Rectal smooth muscle tissue (tissue), 1 donor: ENCODE measurements around the gene SYNDIG1L.
"Not testable (repeated sequence)": the region's sequence is repeated elsewhere in the genome, so short reads cannot be mapped to it uniquely, and the experiment has no call there.

Source experiments
- H3K27ac ChIP-seq: one replicate; pipeline ENCODE4 v1.7.0; 2013; ENCODE audit warnings: low read depth, low read length, inconsistent platforms
- H3K27me3 ChIP-seq: one replicate; pipeline ENCODE4 v1.7.0; 2013; ENCODE audit warnings: low read length; ENCODE audit not compliant: control insufficient read depth, insufficient read depth
- H3K36me3 ChIP-seq: one replicate; pipeline ENCODE4 v1.7.0; 2013; ENCODE audit warnings: low read length; ENCODE audit not compliant: control insufficient read depth, insufficient read depth
- H3K4me1 ChIP-seq: one replicate; pipeline ENCODE4 v1.7.0; 2013; ENCODE audit warnings: low read length; ENCODE audit not compliant: control insufficient read depth, insufficient read depth
- H3K4me3 ChIP-seq: one replicate; pipeline ENCODE4 v1.7.0; 2013; ENCODE audit warnings: low read length
- H3K9ac ChIP-seq: one replicate; pipeline ENCODE4 v1.7.0; 2013; ENCODE audit warnings: low read length

Gene SYNDIG1L

GRCh38 chr14:74456684-74457564 is 30.9 kb upstream of the SYNDIG1L start:
- no peaks in the 10 kb centered on the region for H3K36me3 ChIP-seq
- H3K4me1 ChIP-seq = no peaks in the 10 kb centered on the region
- no peak overlapping the region for H3K4me3 ChIP-seq
- no peak overlapping the region for H3K27ac ChIP-seq
- H3K9ac ChIP-seq = no peak overlapping the region
- H3K27me3 ChIP-seq = no peaks in the 10 kb centered on the region

GRCh38 chr14:74454397-74454796 is 28.4 kb upstream of the SYNDIG1L start:
- not testable (repeated sequence) for H3K4me3 ChIP-seq, H3K27me3 ChIP-seq, H3K36me3 ChIP-seq, H3K9ac ChIP-seq, H3K27ac ChIP-seq, H3K4me1 ChIP-seq

DNA sequence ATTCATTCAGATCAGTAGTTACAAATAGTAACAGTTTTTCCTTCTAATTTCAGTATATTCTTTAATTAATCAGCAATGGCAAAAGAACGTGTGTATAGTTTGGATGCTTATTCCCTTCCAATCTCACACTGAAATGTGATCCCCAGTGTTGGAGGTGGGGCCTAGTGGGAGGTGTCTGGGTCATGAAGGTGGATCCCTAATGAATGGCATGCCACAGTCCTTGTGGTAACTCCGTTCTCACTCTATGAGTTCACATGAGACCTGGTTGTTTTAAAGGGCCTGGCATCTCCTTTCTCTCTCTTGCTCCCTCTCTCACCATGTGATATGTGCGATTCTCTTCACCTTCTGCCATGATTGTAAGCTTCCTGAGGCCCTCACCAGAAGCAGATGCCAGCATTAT is 18.9 kb upstream of the SYNDIG1L start:
- no peaks in the 10 kb centered on the region for H3K27me3 ChIP-seq
- no peak overlapping the region for H3K27ac ChIP-seq
- no peaks in the 10 kb centered on the region for H3K4me1 ChIP-seq
- no peak overlapping the region for H3K4me3 ChIP-seq
- no peak overlapping the region for H3K9ac ChIP-seq
- H3K36me3 ChIP-seq = no peaks in the 10 kb centered on the region

DNA sequence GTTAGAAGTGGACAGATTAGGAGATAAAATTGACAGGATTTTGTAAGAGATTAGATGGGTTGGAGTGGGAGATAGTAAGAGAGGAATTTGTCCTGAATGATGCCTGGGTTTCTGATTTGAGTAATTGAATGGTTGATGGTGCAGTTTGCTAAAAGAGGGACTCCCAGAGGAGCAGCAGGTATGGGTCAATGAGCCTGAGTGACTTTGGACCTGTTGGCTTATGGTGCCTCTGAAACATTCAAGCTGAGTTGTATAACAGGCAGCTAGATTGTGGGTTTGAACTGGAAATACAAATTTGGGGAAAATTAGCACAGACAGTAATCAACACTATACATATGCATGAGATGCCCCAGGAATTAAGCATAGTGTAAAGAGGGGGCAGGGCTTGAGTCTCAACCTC is 16.7 kb upstream of the SYNDIG1L start:
- Histone ChIP-seq H3K27ac (no peak overlapping the region), H3K27me3 (no peaks in the 10 kb centered on the region)

DNA sequence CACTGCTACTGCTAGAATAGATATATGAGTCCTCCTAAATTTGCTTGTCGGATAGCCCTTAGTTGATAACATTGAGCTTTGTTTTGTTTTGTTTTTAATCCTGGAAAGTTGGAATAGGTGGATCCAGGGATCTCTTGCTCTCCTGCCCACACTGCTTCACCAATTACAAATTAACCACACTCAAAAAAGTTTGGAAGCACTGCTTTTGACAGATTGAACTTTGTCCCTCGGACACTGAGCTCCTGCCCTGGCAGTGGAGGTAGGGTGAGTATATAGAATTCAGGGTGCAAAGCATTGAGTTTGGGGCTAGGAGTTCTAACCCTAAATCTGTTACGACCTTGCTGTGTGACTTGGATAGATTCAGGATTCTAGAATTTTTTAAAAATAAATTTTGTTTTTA is 15.1 kb upstream of the SYNDIG1L start:
- H3K27ac ChIP-seq = no peak overlapping the region
- H3K4me1 ChIP-seq = no peaks in the 10 kb centered on the region
- no peak overlapping the region for H3K9ac ChIP-seq
- H3K4me3 ChIP-seq = no peak overlapping the region
- no peaks in the 10 kb centered on the region for H3K27me3 ChIP-seq
- H3K36me3 ChIP-seq = no peaks in the 10 kb centered on the region

More for the DNA sequence above, 16.7 kb upstream of the SYNDIG1L start:
- Histone ChIP-seq H3K4me3 (no peak overlapping the region), H3K4me1 (no peaks in the 10 kb centered on the region), H3K9ac (no peak overlapping the region), H3K36me3 (no peaks in the 10 kb centered on the region)

- no peaks in the 10 kb centered on the region for H3K36me3 ChIP-seq
Measured at GRCh38 chr14:74438351-74438915, 12.4 kb upstream of the SYNDIG1L start.

GRCh38 chr14:74437496-74438053 is 11.6 kb upstream of the SYNDIG1L start:
- Histone ChIP-seq H3K4me3 (no peak overlapping the region), H3K36me3 (no peaks in the 10 kb centered on the region), H3K4me1 (no peaks in the 10 kb centered on the region), H3K27ac (no peak overlapping the region), H3K9ac (no peak overlapping the region), H3K27me3 (no peaks in the 10 kb centered on the region)

More at GRCh38 chr14:74438351-74438915, 12.4 kb upstream of the SYNDIG1L start:
- Histone ChIP-seq H3K27me3 (no peaks in the 10 kb centered on the region), H3K4me3 (no peak overlapping the region), H3K4me1 (no peaks in the 10 kb centered on the region), H3K27ac (no peak overlapping the region), H3K9ac (no peak overlapping the region)

GRCh38 chr14:74434294-74434693 is 8.3 kb upstream of the SYNDIG1L start:
- Histone ChIP-seq H3K4me3 (no peak overlapping the region), H3K27me3 (no peaks in the 10 kb centered on the region), H3K9ac (no peak overlapping the region), H3K36me3 (no peaks in the 10 kb centered on the region), H3K27ac (no peak overlapping the region), H3K4me1 (no peaks in the 10 kb centered on the region)

- H3K4me1 ChIP-seq = no peaks in the 10 kb centered on the region
- no peak overlapping the region for H3K27ac ChIP-seq
- no peaks in the 10 kb centered on the region for H3K36me3 ChIP-seq
- H3K4me3 ChIP-seq = no peak overlapping the region
- peaks cover 3% of the 10 kb centered on the region for H3K27me3 ChIP-seq
- H3K9ac ChIP-seq = no peak overlapping the region
Measured at GRCh38 chr14:74429991-74430390, 4.0 kb upstream of the SYNDIG1L start.

GRCh38 chr14:74429221-74429691 is 3.2 kb upstream of the SYNDIG1L start:
- H3K9ac ChIP-seq = no peak overlapping the region
- no peak overlapping the region for H3K27ac ChIP-seq
- peaks cover 3% of the 10 kb centered on the region for H3K27me3 ChIP-seq
- no peaks in the 10 kb centered on the region for H3K36me3 ChIP-seq
- H3K4me3 ChIP-seq = no peak overlapping the region
- no peaks in the 10 kb centered on the region for H3K4me1 ChIP-seq

DNA sequence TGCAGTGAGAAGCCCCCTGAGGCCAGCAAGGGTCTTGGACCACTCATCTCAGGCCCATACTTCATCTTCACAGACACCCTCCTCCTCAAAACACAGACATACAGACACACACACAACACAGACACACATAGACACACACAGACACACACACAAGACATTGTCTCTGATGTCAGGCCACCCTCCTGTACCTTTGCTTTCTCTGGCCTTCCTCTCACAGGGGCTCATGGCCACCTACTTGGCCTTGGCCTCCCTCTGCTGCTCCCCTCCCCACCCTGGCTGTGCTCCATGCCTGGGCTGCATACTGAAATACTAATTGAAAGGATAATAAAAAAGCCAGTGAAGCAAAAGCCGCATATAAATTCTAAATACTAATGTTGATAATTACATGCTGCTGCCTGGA is 1.6 kb upstream of the SYNDIG1L start:
- Histone ChIP-seq H3K9ac (no peak overlapping the region), H3K4me1 (no peaks in the 10 kb centered on the region), H3K36me3 (no peaks in the 10 kb centered on the region), H3K27me3 (peaks cover 3% of the 10 kb centered on the region), H3K27ac (no peak overlapping the region), H3K4me3 (no peak overlapping the region)

DNA sequence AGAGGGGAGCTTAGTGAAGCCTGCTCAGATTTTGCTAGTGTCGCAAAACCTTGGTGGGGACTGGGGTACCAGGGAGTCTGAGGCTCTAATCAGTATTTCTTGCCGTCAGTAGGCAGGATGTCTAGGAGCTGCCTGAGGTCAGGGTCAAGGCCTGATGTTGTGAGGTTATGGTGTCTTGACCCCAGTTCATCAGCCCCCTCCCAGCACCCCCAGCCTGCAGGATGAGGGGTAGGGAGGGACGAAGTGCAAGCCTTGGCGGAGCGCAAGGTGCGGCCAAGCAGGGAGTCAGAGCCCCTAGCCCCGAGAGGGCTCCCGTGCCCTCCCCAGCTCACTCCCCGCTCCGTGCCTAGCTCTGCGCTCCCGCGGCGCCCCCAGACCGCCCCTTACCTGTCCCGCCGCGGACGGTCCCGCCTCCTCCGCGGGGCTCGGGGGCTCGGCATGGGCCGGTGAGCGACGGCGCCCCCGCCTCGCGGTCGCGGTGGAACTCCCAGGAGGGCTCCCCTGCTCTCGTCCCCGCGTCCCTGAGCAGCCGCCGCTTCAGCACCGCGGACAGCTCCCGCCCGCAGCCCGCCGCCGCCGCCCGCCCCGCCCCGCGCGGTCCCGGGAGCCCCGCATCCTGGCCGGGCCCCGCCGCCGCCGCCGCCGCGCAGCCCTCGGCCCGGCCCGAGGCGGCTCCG is 347 bp downstream of the SYNDIG1L start:
- Histone ChIP-seq H3K4me3 (no peak overlapping the region), H3K9ac (no peak overlapping the region), H3K4me1 (no peaks in the 10 kb centered on the region), H3K27me3 (peaks cover 3% of the 10 kb centered on the region), H3K36me3 (no peaks in the 10 kb centered on the region), H3K27ac (no peak overlapping the region)
